HG03159 (cell line): Measurements from ENCODE around the gene LRBA.

Experiments
- ATAC-seq: cut with Tn5 transposase; IDR thresholded peaks from one replicate; pipeline ENCODE4 v1.9.1; 2021; ENCODE audit warnings: mild to moderate bottlenecking, moderate library complexity; ENCODE audit not compliant: unreplicated experiment

Gene LRBA

GRCh38 chr4:150259861-150260567 lies 755.1 kb downstream of the LRBA start:
- no peak for ATAC-seq

GRCh38 chr4:150258569-150258968 lies 756.5 kb downstream of the LRBA start:
- no peak for ATAC-seq

GRCh38 chr4:150256841-150257730 lies 758.0 kb downstream of the LRBA start:
- ATAC-seq, result no peak

DNA sequence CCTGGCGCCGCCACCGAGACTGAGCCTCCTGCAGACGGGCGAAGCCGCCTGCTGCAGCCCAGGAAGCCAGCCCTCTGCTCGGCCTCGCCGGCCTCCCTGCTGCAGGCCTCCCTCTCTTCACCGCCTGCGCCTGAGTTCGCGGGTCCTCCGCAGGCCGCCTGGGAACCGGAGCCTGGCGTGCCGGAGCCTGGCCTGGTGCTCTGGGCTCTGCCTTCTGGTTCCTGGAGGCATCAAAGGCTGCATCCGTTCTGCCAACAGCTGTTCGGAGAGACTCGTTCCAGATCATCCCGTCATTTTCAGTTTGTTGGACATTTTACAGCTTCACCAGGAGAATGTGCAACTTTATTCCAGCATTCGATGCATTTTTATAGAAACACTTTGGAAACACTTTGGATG lies 758.9 kb downstream of the LRBA start:
- ATAC-seq, result no peak

GRCh38 chr4:150255610-150256224 lies 759.4 kb downstream of the LRBA start:
- no peak for ATAC-seq

DNA sequence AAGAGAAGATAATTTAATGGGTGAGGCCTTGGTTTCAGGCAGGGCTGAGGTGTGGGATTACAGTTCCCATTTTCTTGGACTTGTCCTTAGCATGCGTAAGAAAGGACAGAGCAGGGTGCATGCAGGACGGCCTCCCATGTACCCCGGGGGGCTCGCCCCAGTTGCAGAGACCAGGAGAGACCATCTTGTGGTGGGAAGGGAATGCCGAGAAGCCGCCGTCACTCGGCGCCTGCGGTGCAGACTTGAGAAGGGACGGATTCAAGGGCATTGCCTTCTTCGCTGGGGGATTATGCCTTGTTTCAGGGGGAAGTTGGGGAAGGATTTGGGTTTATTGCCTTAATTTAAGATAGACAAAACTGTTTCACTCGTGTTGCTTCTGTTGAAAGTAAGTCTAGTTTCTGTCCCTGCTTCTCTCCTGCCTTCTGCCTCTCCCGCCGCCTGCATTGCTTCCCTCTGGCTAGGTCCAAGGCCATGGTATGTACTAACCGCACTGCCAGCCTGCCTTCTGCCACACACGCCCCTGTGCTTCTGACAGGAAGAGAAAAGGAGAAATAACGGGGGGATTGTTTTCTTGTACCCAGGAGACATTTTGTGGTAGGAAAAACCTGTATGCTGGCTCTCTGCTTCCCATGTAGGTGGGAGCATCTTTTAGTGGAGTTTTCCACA lies 761.0 kb downstream of the LRBA start:
- no peak for ATAC-seq

DNA sequence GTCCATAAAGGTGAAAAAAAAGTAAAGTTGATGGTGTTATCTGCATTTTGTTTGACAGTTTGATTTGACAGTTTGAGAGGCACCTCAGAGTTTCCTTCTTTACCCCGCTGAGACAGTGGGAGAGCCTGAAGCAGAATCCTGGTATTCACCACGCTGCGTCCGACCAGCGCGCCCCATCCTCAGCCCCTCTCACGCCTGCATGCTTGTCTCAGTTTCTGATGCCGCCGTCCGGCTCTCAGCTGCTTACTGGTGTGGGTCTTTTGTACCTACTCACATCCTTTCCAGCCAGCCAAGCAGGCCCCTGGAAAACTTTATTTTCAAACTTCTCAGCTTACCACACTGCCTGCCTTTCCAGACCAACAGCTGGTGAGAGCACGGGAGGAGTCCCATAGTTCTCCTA lies 761.7 kb downstream of the LRBA start:
- ATAC-seq, result no peak

- no peak for ATAC-seq
These were observed 762.3 kb downstream of the LRBA start for GRCh38 chr4:150252741-150253140.

- no peak for ATAC-seq
These were observed 762.8 kb downstream of the LRBA start for GRCh38 chr4:150252306-150252705.

- ATAC-seq, result no peak
These were observed 763.3 kb downstream of the LRBA start for GRCh38 chr4:150251752-150252190.

GRCh38 chr4:150250998-150251651 lies 764.0 kb downstream of the LRBA start:
- ATAC-seq, result no peak

GRCh38 chr4:150250293-150250997 lies 764.6 kb downstream of the LRBA start:
- ATAC-seq, result no peak

DNA sequence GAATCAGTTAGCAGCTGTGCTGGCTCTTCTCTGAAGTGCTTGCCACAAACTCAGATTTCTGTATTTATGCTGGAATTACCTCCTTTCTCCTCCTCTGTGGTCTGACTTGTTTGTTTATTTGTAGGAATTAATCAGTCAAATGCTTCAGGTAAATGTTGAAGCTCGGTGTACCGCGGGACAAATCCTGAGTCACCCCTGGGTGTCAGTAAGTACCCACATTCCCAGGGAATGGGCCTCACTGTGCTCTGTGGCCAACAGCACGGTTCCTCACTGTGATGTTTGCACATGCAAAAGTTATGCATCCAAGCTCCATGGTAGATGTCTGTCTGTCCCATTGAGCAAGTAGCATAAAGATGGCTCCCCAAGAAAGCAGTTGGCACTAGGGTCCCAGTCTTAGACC lies 766.9 kb downstream of the LRBA start:
- ATAC-seq, result no peak

DNA sequence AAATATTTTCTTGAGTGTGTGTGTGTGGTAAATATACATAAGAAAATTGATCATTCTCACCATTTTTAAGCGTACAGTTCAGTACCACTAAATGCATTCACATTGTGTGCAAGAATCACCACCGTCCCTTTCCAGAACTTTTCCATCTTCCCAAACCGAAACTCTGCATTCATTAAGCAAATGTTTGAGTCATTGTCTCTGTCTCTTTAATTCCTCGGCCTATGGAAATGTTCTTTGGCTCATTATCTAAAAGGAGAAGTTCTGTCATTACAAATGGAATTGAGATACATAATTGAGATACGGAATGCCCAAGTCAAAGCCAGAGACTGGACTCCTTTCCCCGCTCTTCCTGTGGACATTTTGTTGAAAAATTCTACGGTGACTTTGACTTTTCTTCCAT lies 767.9 kb downstream of the LRBA start:
- no peak for ATAC-seq

GRCh38 chr4:150244600-150244999 lies 770.5 kb downstream of the LRBA start:
- no peak for ATAC-seq

DNA sequence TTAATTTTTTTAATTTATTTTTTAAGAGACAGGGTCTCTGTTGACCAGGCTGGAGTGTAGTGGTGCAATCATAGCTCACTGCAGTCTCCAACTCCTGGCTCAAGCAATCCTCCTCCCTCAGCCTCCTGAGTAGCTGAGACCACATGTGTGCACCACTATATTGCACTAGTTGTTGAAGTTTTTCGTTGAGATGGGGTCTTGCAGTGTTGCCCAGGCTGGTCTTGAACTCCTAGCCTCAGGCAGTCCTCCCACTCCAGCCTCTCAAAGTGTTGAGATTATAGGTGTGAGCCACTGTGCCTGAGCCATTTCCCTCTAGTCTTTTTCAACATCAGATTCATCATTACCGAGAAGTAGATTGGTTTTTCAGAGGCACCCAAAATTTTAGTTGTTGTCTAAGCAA lies 771.2 kb downstream of the LRBA start:
- ATAC-seq, result no peak

DNA sequence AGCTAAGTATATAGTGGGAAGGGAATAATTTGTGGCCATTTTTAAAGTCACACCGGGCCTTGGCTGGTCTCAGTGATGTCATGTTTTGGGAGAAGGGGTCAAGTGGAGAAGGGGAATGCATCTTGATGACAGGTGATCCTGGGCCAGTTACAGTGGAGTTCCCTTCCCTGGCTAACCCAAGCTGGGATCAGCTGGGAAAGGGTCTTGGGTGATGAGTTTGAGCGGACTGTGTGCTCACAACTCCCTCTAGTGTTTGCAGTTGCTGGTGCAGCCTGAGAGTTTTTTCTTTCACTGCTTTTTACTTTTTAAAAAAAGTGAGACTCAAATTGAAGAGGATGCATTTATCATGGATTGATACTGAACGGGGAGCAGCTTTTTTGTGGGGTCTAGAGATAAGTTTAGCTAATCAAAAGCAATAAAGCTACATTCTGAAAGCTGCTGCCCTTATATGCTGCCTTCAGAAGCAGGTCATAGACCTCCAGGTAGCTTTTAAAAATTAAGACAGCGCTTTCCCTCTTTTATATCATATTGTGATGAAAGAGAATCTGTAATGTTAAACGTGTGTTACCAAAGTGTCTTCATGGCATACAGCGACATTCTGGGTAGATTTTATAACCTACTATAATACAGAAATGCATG lies 772.1 kb downstream of the LRBA start:
- no peak for ATAC-seq

GRCh38 chr4:150240011-150240410 lies 775.1 kb downstream of the LRBA start:
- ATAC-seq, result no peak

GRCh38 chr4:150238591-150238990 lies 776.5 kb downstream of the LRBA start:
- no peak for ATAC-seq
